Esophagus mucosa (tissue), 1 donor: ENCODE results near the gene RYR1. TPM values are rescaled to one million over a fixed set of nuclear protein-coding genes. Genes with fewer than 3 reads are reported as not detected.
"Not testable (repeated sequence)": the region's sequence is repeated elsewhere in the genome, so short reads cannot be mapped to it uniquely, and the experiment has no call there.

Experiments used
- ATAC-seq: fragments of 200-7000 bp; cut with Tn5 transposase; one replicate; pipeline ENCODE4 v1.9.1; 2020
- total RNA-seq: library from RNA; stranded (reverse); gene quantifications from one replicate; pipeline ENCODE4 v1.2.4, GENCODE V29; 2023
- donor health status: DM: yes; HTN: yes; CAD: no.

The RYR1 gene
- total RNA-seq, 1 donor from 2014 or later: 6.4 TPM

DNA sequence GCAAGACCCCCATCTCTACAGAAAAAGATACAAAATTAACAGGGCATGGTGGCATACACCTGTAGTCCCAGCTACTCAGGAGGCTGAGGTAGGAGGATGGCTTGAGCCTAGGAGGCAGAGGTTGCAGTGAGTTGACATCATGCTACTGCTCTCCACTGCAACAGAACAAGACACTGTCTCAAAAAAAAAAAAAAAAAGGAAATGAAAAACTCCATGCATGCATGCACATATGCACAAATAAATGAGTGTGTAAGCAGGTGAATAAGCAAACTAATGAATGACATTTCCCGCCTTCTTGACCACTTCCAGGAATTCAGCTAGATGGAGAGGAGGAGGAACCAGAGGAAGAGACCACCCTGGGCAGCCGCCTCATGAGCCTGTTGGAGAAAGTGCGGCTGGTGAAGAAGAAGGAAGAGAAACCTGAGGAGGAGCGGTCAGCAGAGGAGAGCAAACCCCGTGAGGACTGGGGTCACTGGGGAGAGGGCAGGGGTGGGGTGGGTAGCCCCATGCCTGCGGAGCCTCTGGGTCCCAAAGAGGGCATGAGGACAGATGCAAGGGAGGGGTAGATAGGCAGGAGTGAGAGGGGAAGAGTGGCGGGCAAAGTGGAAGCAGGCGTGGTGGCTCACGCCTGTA lies 58.8 kb downstream of the RYR1 start:
- ATAC-seq: no peak

- no peak for ATAC-seq
These were observed 60.9 kb downstream of the RYR1 start for GRCh38 chr19:38494379-38494778.

- ATAC-seq: not testable (repeated sequence)
These were observed 61.9 kb downstream of the RYR1 start for GRCh38 chr19:38495375-38495774.

GRCh38 chr19:38496116-38496515 lies 62.6 kb downstream of the RYR1 start:
- no peak for ATAC-seq

DNA sequence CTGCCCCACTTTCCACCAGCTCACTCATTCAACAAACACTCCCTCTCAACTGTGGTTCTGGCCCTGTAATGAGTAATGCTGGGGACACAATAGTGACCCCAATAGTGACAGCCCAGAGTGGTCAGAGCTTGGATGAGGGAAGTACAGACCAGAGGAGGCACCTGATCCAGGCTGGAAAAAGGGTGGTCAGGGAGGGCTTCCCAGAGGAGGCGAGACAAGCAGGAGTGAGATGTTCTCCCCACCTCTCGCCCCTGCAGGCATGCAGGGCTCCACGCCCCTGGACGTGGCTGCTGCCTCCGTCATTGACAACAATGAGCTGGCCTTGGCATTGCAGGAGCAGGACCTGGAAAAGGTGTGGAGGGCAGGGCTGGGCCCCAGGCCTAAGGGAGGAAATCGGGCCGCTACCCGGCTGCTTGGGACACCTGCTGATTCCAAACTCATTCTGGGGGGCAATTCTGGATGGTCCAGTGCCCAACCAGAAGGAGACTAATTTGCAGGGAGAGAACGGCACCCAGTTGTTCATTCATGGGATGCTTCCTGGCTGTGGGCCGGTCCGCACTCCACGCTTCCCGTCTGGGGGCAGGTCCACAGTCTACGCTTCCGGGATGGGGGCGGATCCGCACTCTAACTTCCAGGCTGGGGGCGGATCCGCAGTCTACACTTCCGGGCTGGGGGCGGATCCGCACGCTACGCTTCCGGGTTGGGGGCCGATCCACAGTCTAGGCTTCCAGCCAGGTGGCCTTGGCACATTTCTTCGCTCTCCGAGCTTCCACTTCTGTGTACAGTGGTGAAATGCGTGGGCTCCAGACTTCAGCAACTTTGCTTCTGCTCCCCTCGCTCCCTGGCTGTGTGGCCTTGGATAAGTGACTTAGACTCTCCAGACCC lies 63.4 kb downstream of the RYR1 start:
- ATAC-seq: peak; percentile 12

- ATAC-seq: no peak
These were observed 64.4 kb downstream of the RYR1 start for GRCh38 chr19:38497907-38498306.

DNA sequence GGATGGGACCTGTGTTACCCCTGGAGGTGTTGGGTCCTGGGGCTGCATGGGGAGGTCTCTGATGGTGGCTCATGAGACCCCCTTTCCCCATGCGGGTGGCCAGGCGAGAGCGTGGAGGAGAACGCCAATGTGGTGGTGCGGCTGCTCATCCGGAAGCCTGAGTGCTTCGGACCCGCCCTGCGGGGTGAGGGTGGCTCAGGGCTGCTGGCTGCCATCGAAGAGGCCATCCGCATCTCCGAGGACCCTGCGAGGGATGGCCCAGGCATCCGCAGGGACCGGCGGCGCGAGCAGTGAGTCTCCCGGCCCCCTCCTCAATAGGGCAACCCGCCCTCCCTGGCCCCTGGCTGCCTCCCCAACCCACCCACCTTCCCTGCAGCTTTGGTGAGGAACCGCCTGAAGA lies 66.0 kb downstream of the RYR1 start:
- no peak for ATAC-seq

- no peak for ATAC-seq
These were observed 67.0 kb downstream of the RYR1 start for GRCh38 chr19:38500450-38500849.

- ATAC-seq: no peak
These were observed 69.1 kb downstream of the RYR1 start for GRCh38 chr19:38502410-38503076.

DNA sequence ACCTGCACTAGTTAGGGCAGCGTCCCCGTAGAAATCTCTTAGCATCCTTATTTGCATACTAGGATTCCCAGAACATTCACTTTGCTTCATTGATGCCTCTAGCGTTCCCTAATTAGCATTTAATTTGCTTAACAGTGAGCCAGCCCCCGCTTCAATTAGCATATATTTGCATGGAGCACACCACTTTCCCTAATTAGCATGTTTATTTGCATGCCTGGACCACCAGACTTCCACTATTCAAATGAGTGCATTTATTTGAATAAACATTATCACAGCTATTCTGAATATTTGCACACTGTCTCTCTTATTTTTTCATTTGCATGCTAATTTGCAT lies 69.6 kb downstream of the RYR1 start:
- ATAC-seq: no peak

GRCh38 chr19:38505958-38506357 lies 72.5 kb downstream of the RYR1 start:
- no peak for ATAC-seq

- ATAC-seq: no peak
These were observed 72.9 kb downstream of the RYR1 start for GRCh38 chr19:38506375-38506722.

DNA sequence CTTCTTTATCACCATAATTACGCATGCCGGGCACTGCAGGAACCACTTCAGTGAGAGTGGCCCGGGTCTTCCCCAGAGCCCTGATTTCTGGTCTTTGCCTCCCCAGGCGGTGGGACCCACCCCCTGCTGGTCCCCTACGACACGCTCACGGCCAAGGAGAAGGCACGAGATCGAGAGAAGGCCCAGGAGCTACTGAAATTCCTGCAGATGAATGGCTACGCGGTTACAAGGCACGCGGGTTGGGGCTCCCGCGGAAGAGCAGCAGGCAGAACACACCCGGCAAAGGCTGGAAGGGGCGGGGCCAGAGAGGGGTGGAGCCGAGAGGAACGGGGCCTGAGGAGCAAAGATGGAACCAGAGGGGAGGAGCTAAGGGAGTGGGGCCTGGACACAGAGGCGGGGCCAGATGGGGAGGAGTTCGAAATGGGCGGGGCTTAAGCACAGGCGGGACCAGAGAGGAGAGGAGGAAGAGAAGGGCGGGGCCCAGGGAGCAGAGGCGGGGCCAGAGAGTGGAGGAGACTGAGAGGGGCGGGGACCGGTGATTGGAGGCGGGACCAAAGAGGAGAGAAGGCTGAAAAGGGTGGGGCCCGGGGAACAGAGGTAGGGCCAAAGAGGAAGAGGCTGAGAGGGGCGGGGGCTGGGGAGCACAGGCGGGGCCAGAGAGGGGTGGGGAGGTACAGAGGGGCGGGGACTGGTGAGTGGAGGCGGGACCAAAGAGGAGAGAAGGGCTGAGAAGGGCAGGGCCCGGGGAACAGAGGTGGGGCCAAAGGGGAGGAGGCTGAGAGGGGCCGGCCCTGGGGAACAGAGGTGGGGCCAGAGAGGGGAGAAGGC lies 73.4 kb downstream of the RYR1 start:
- ATAC-seq: peak; percentile 92

- ATAC-seq: no peak
These were observed 74.1 kb downstream of the RYR1 start for GRCh38 chr19:38507551-38508127.

GRCh38 chr19:38508507-38508906 lies 75.0 kb downstream of the RYR1 start:
- no peak for ATAC-seq

DNA sequence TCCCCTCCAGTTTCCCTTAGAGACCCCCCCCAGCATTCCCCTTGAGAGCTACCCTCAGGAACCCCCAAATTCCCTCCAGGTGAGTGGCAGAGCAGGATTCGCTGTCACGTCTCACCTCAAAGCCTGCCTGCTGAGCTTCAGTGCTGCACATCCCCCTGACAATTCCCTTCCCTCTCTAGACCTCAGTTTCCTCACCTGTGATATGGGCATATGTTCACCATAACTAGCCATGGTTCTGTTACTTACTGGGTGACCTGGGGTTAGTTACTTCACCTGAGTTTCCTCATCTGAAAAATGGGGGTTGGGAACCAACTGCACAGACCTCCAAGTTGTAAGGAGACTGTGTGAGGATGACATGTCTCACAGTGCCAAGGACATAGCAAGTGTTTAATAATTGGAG lies 75.5 kb downstream of the RYR1 start:
- no peak for ATAC-seq

- ATAC-seq: no peak
These were observed 77.7 kb downstream of the RYR1 start for GRCh38 chr19:38511074-38511708.

- ATAC-seq: no peak
These were observed 78.8 kb downstream of the RYR1 start for GRCh38 chr19:38512277-38512676.

DNA sequence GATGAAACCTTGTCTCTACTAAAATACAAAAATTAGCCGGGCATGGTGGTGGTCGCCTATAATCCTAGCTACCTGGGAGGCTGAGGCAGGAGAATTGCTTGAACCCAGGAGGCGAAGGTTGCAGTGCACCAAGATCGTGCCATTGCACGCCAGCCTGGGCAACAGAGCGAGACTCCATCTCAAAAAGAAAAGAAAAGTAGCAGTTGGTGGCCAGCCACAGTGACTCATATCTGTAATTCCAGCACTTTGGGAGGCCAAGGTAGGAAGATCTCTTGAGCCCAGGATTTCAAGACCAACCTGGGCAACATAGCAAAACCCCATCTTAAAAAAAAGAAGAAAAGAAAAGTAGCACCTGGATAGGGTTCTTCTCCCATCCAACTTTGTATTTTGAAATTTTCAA lies 79.7 kb downstream of the RYR1 start:
- ATAC-seq: not testable (repeated sequence)

DNA sequence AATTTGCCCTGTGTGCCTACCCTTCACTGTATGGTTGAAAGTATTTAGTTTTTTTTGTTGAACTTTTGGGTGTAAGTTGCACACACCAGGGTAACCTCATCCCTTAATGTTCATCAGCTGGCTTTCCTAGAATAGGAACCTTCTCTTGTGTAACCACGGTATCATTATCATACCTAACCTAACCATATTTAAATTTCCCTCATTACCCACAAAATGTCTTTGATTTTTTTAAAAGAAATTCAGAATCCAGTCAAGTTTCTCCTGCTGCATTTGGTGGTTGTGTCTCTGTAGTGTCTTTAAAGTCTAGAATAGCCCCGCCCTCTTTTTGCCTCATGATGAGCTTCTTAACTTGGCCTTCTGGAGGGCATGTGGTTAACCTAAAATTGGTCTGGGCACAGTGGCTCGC lies 80.3 kb downstream of the RYR1 start:
- ATAC-seq: no peak

GRCh38 chr19:38514812-38515633 lies 81.5 kb downstream of the RYR1 start:
- ATAC-seq: peak; percentile 75
